Mesenchymal stem cell (in vitro differentiated cells and primary cell): ENCODE measurements around the gene HYLS1.

Experiments used
- DNase-seq: peaks from one replicate; pipeline ENCODE4 v3.0.0-alpha.2; 2013
- H2AFZ ChIP-seq: one replicate; pipeline ENCODE4 v1.6.1; 2013; ENCODE audit warnings: low read depth, mild to moderate bottlenecking, control low read depth, inconsistent platforms, low read length, moderate library complexity
- H2AK5ac ChIP-seq: 2 replicates; pipeline ENCODE4 v1.6.1; 2013; ENCODE audit warnings: low read length, moderate library complexity, mild to moderate bottlenecking, inconsistent platforms; ENCODE audit not compliant: severe bottlenecking
- H2BK120ac ChIP-seq: one replicate; pipeline ENCODE4 v1.6.1; 2013; ENCODE audit warnings: low read depth, mild to moderate bottlenecking, inconsistent platforms, low read length, moderate library complexity
- H2BK12ac ChIP-seq, 2 experiments: one replicate each; pipeline ENCODE4 v1.6.1; 2013; ENCODE audit warnings: inconsistent platforms in 2 of 2, low read length in 2 of 2, mild to moderate bottlenecking in 2 of 2, moderate library complexity in 2 of 2, control low read depth in 1 of 2
- H2BK15ac ChIP-seq: one replicate; pipeline ENCODE4 v1.6.1; 2013; ENCODE audit warnings: mild to moderate bottlenecking, low read depth, inconsistent platforms; ENCODE audit not compliant: poor library complexity, severe bottlenecking
- H2BK5ac ChIP-seq: 2 replicates; pipeline ENCODE4 v1.6.1; 2013; ENCODE audit warnings: low read depth, mild to moderate bottlenecking, low read length, control low read depth, inconsistent platforms; ENCODE audit not compliant: poor library complexity, severe bottlenecking
- H3K14ac ChIP-seq, 2 experiments: one replicate each; pipeline ENCODE4 v1.6.1; 2013; ENCODE audit warnings: inconsistent platforms in 2 of 2, low read length in 2 of 2, control low read depth in 1 of 2, mild to moderate bottlenecking in 1 of 2, moderate library complexity in 1 of 2
- H3K18ac ChIP-seq, 2 experiments: one replicate each; pipeline ENCODE4 v1.6.1; 2013; ENCODE audit warnings: inconsistent platforms in 2 of 2, low read length in 2 of 2, control low read depth in 1 of 2, low read depth in 1 of 2, mild to moderate bottlenecking in 1 of 2
- H3K23ac ChIP-seq, 2 experiments: one replicate each; pipeline ENCODE4 v1.6.1; 2013; ENCODE audit warnings: inconsistent platforms in 2 of 2, low read length in 2 of 2, mild to moderate bottlenecking in 2 of 2, moderate library complexity in 2 of 2, control low read depth in 1 of 2
- H3K27ac ChIP-seq: 2 replicates; pipeline ENCODE4 v1.5.1; 2013; ENCODE audit warnings: mild to moderate bottlenecking, moderate library complexity, low read length, control low read depth, inconsistent platforms; ENCODE audit not compliant: poor library complexity, severe bottlenecking
- H3K27me3 ChIP-seq, 2 experiments: 2 replicates each; pipeline versions ENCODE4 v1.6.1 to v1.7.0; 2013; ENCODE audit warnings: low read length in 2 of 2, mild to moderate bottlenecking in 2 of 2, moderate library complexity in 2 of 2, control low read depth in 1 of 2, inconsistent platforms in 1 of 2; ENCODE audit not compliant: control insufficient read depth in 1 of 2, insufficient read depth in 1 of 2
- H3K36me3 ChIP-seq, 2 experiments: 2 replicates each; pipeline versions ENCODE4 v1.6.1 to v1.7.0; 2013; ENCODE audit warnings: low read length in 2 of 2, control low read depth in 1 of 2, inconsistent platforms in 1 of 2, low read depth in 1 of 2, mild to moderate bottlenecking in 1 of 2; ENCODE audit not compliant: insufficient read depth in 2 of 2, control insufficient read depth in 1 of 2
- H3K4ac ChIP-seq, 2 experiments: one replicate each; pipeline ENCODE4 v1.6.1; 2013; ENCODE audit warnings: inconsistent platforms in 2 of 2, low read length in 2 of 2, mild to moderate bottlenecking in 2 of 2, moderate library complexity in 2 of 2, control low read depth in 1 of 2, low read depth in 1 of 2
- H3K4me1 ChIP-seq: 2 replicates; pipeline ENCODE4 v1.6.1; 2013; ENCODE audit warnings: low read depth, low read length, control low read depth; ENCODE audit not compliant: control insufficient read depth, insufficient read depth
- H3K4me2 ChIP-seq: 2 replicates; pipeline ENCODE4 v1.6.1; 2013; ENCODE audit warnings: low read length, mild to moderate bottlenecking, inconsistent platforms; ENCODE audit not compliant: poor library complexity, severe bottlenecking
- H3K4me3 ChIP-seq, 2 experiments: 2 replicates each; pipeline versions ENCODE4 v1.5.1 to v1.7.0; 2013; ENCODE audit warnings: low read length in 2 of 2, mild to moderate bottlenecking in 2 of 2, control low read depth in 1 of 2, low read depth in 1 of 2; ENCODE audit not compliant: insufficient read depth in 1 of 2
- H3K79me1 ChIP-seq: replicated peaks from 2 replicates; pipeline ENCODE4 v1.6.1; 2013; ENCODE audit warnings: mild to moderate bottlenecking, control low read depth, low read length, inconsistent platforms; ENCODE audit not compliant: poor library complexity, severe bottlenecking
- H3K9ac ChIP-seq: 2 replicates; pipeline ENCODE4 v1.7.0; 2013; ENCODE audit warnings: mild to moderate bottlenecking, low read length, moderate library complexity
- H3K9me3 ChIP-seq: 2 replicates; pipeline ENCODE4 v1.7.0; 2013; ENCODE audit warnings: mild to moderate bottlenecking, low read length; ENCODE audit not compliant: control insufficient read depth
- H4K8ac ChIP-seq: one replicate; pipeline ENCODE4 v1.6.1; 2013; ENCODE audit warnings: inconsistent platforms, mild to moderate bottlenecking, low read length, moderate library complexity
- H4K91ac ChIP-seq: one replicate; pipeline ENCODE4 v1.6.1; 2013; ENCODE audit warnings: mild to moderate bottlenecking, low read length, inconsistent platforms
- WGBS: methylation state at CpG from one replicate; pipeline ENCODE4 v1.1.7; 2013; ENCODE audit warnings: mixed read lengths; 5-methylcytosine and 5-hydroxymethylcytosine counted together

Gene HYLS1

GRCh38 chr11:125949271-125950177 lies 62.1 kb downstream of the HYLS1 start:
- H3K4ac ChIP-seq, result no peak overlapping the region
- no peak overlapping the region for H2AK5ac ChIP-seq
- H3K18ac ChIP-seq, result no peak overlapping the region
- no peak overlapping the region for H2BK5ac ChIP-seq
- H3K14ac ChIP-seq, result no peak overlapping the region
- peaks cover 0 to 11% of the 10 kb centered on the region in 2 experiments for H3K36me3 ChIP-seq
- no peak overlapping the region for H3K4me2 ChIP-seq
- no peak overlapping the region for H2BK120ac ChIP-seq
- H3K79me1 ChIP-seq, result no peaks in the 10 kb centered on the region
- no peak overlapping the region for H3K27ac ChIP-seq
- H2AFZ ChIP-seq, result no peak overlapping the region
- 96% methylated on average over 21 of the region's 22 CpGs for whole genome bisulfite sequencing
- no peaks in the 10 kb centered on the region for H3K9me3 ChIP-seq
- peaks cover 9% of the 10 kb centered on the region for H3K4me1 ChIP-seq
- DNase-seq, result no peak
- no peak overlapping the region for H3K4me3 ChIP-seq
- peaks cover 0 to 12% of the 10 kb centered on the region in 2 experiments for H3K27me3 ChIP-seq
- H2BK12ac ChIP-seq, result no peak overlapping the region
- H3K23ac ChIP-seq, result no peak overlapping the region
- H4K91ac ChIP-seq, result no peak overlapping the region
- H2BK15ac ChIP-seq, result no peak overlapping the region
- H4K8ac ChIP-seq, result no peak overlapping the region
- no peak overlapping the region for H3K9ac ChIP-seq

- Histone ChIP-seq H2BK15ac (no peak overlapping the region), H3K36me3 (peaks cover 0 to 15% of the 10 kb centered on the region in 2 experiments), H4K8ac (no peak overlapping the region), H3K14ac (no peak overlapping the region), H3K4ac (no peak overlapping the region), H2BK120ac (no peak overlapping the region), H3K4me2 (no peak overlapping the region), H4K91ac (no peak overlapping the region), H3K79me1 (no peaks in the 10 kb centered on the region), H3K27ac (no peak overlapping the region), H3K9me3 (no peaks in the 10 kb centered on the region), H3K4me3 (no peak overlapping the region), H3K27me3 (peaks cover 0 to 7% of the 10 kb centered on the region in 2 experiments), H3K18ac (no peak overlapping the region), H3K4me1 (peaks cover 9% of the 10 kb centered on the region), H2AFZ (no peak overlapping the region), H2BK12ac (no peak overlapping the region), H3K23ac (no peak overlapping the region), H2AK5ac (no peak overlapping the region), H3K9ac (no peak overlapping the region), H2BK5ac (no peak overlapping the region)
- WGBS, result 92% methylated on average over 10 of the region's 11 CpGs
- DNase-seq, result no peak
Observed at GRCh38 chr11:125950178-125950490, 62.7 kb downstream of the HYLS1 start.
